GM18867 (cell line): ENCODE data around the gene PVR.
"Not testable (repeated sequence)": the region's sequence is repeated elsewhere in the genome, so short reads cannot be mapped to it uniquely, and the experiment has no call there.

Experiments
- ATAC-seq: cut with Tn5 transposase; IDR thresholded peaks from one replicate; pipeline ENCODE4 v1.9.1; 2021; ENCODE audit warnings: mild to moderate bottlenecking, moderate library complexity; ENCODE audit not compliant: unreplicated experiment

PVR gene

GRCh38 chr19:44643605-44644401, at the start of gene PVR:
Gene PVR, plus strand, starts transcription at chr19:44643910. Its CDS starts 187 bp downstream, at chr19:44644097.
- no peak for ATAC-seq

DNA sequence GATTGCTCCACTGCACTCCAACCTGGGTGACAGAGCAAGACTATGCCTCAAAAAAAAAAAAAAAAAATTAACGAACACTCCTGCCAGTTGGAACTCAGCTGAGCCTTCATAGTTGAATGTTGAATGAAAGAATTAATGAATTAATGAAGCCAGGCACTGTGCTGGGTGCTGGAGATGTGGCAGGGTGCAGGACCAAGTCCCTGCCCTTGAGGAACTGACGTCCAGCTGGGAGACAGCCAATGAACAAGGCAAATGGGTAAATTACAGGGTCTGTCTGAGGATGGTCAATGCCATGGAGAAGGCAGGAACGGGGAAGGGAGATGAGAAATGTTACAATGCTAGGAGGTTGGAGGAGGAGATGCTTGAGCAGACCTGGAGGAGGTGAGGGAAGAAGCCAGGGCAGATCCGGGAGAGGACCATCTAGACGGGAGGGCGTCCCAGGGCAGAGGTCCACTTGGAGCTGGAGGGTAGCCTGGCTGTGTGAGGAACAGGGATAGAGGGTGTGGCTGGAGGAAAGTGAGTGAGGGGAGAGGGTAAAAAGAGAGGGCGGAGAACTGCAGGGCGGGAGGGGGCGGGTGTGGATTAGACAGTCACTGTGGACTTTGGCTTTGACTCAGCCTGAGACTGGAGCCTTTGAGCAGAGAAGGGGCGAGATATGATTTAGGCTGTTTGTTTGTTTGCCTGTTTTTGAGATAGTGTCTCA, 47.1 kb upstream of the PVR start:
- ATAC-seq: no peak

DNA sequence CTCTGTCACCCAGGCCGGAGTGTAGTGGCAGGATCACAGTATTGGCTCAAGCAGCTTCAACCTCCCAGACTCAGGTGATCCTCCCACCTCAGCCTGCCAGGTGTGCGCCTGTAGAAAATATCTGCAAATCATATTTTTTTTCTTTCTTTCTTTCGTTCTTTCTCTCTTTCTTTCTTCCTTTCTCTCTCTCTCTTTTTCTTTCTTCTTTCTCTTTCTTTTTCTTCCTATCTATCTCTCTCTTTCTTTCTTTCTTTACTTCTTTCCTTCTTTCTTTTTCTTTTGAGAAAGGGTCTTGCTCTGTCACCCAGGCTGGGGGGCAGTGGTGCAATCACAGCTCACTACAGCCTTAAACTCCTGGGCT, 46.6 kb upstream of the PVR start:
- ATAC-seq: no peak

DNA sequence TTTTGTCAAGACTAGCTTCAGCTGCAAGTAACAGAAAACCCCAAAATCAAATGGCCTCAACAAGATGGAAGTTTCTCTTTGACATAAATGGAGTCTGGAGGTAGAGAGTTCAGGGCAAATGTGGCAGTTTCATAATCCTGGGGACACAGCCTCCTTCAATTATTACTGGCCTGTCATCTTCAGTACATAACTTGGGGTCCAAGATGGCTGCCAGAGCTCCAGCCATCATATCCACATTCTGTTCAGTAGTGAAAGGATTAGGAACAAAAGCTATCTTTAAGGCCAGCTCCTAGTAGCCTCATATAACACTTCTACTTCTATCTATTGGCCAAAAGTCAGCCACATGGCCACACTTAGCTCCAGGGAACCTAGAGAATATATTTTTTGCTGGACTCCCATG, 45.4 kb upstream of the PVR start:
- ATAC-seq: no peak

- no peak for ATAC-seq
These were observed 44.8 kb upstream of the PVR start for GRCh38 chr19:44598880-44599279.

DNA sequence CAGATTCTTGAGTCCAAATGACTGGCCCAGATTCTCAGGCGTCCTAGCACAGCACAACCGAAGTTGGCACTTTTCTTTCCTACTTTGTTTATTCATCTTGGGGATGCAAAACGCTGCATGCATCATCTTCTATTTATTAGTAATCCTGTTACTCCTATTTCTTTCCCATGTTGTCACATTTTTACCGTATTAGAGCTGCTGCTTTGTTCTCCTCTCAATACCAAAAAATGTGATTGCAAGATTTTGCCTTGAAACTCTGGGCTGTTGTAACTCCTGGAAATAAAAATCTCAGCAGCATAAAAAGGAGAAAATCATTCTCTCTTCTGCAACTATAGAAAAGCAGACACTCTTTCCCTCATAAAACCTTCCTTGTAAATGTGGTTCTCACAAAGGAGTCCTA, 43.2 kb upstream of the PVR start:
- ATAC-seq: no peak

DNA sequence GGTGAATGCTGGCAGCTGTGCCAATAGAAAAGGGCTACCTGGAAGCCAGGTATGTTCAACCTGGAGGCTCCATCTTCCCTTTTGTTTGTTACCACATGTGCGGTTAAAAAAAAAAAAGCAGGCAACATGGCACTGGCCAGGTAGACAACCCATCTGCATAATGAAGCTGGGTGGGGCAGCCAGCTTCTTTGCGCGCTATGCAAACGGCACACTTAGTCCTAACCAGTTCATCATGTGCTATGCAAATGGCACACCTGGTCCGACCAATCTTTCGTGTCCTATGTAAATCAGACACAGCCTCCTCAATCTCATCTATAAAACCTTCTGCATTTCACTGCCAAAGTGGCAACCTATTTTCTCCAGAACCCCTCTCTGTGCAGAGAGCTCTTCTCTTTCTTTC, 41.6 kb upstream of the PVR start:
- ATAC-seq: no peak

DNA sequence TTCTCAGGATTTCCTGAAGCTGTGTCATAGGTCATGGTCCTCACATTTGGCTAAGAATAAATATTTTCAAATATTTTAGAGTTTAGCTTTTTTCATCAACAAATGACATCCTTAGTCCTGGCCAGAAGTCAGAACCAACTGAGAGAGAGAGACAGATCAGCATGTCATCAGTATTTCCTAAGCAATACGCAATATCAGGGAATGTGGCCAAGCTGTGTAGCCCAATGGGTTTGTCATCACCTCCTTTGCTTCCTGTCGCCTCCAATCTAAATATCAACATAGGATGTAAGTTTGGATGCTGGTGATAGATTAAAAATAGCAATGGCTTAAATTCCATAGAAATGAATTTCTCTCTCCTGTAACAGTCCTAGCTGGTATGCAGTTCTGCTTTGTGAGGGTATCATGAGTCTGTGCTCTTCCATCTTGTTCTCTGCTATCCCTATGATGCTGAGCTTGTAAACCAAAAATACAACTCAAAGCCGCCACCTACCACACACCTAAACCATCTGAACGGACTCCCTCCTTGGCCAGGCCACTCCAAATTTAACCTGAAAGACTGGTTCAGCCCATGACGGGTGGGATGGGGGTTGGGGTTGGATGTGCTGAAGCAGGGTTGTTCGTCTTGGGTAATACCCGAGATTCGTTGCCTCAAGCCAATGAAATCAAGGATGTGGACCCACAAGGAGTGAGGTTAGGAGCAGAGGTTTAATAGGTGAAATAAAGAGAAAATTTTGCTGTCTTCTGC, 40.3 kb upstream of the PVR start:
- ATAC-seq: no peak

GRCh38 chr19:44604241-44604640, 39.5 kb upstream of the PVR start:
- ATAC-seq: no peak

DNA sequence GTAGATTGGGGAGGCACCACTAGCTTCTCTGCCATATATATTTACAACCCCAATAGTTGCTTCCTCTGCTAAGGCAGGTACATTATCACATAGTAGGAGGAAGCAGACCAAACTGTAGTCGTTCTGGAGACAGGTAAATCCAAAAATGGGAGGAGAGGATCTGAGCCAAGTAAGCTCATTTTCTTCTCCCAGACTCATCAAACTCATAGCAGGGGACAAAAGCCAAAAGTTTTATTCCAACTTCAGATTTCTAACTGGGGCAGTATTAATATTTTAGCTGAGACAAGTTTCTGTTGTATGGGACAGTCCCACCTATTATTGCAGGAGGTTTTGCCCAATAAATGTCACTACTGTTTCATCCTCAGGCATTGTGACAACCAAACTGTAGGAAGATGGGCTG, 38.2 kb upstream of the PVR start:
- no peak for ATAC-seq

- no peak for ATAC-seq
These were observed 36.7 kb upstream of the PVR start for GRCh38 chr19:44607049-44607448.

DNA sequence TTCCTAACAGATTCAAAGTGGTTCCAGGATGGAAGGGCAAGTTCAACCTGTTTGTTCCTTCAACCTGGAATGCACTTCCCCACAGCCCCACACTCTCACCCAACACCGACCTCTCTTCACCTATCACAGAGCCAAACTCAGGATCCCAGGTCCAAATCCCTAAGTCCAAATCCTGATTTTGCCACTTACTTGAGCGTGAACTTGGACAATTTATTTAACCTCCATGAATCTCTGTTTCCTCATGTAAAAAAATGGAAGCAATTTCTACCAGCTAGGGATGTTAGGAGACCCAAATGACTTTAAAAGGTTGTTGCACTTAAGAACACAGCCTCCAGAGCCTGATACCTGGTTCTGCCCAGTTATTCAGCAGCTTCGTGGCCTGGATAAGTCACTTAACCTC, 35.8 kb upstream of the PVR start:
- ATAC-seq: no peak

- ATAC-seq: no peak
These were observed 35.3 kb upstream of the PVR start for GRCh38 chr19:44608391-44608821.

GRCh38 chr19:44609219-44609618, 34.5 kb upstream of the PVR start:
- no peak for ATAC-seq

- not testable (repeated sequence) for ATAC-seq
These were observed 33.2 kb upstream of the PVR start for GRCh38 chr19:44610497-44610896.

DNA sequence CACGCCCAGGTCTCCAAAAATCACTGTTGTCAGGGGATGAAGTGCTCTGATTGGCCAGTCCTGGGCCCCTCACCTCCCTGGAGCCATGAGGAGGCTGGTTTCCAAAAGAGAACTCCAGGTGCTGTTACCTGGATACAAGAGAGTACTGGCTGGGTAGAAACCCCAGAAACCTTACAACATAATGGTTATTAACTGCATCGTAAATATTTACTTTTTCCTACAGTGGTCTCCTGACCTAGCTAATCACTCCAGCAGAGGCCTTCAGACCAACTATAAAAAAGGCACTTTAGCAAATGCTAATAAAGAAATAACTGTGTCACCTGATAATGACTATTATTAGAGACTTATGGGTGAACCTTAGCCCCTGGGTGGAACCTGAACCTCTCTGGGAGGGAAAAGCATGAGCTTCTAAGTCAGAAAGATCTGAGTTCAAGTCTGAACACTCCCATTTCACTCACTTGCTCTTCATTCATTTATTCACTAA, 31.9 kb upstream of the PVR start:
- ATAC-seq: no peak

DNA sequence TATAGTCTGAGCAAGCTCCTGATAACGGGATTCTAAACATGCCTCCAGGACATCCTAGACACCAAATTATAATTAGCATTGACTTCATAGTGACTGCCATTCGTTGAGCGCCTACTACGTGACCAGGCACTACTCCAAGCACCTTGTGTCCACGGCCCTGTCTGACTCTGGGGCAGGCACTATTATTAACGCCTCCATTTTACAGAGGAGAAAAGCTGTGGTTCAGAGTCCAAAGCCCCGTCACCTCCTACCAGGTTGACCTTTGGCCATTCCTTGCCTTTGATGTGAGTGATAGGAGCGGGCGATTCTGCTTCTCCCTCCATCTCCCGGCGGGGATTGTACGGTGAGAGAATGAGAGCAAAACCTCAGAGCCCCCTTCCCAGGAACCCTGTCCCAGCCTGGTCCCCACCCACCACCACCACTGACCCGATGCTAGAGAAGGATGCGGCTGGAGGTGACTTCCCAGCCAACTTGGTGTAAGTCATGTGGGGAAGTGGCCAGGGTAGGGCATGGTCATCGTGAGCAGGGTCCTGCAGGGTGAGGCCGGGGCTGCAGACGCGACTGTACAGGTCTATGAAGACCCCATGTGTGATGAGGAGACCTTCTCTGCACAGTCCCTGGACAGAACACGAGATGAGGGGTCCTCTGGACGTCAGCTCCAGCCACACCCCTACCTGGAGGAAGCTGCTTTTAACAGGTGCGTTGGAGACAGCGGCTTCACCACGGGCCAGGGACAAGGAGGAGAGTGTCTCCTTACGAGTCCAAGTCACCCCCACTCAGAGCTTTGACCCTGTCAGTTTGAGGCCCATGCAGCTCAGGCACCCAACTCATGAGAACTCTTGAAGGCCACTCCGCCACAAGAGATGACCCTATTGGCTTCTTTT, 30.2 kb upstream of the PVR start, which contains the start of gene IGSF23:
TSS of gene IGSF23 (plus strand) at position 269 of the 884 bp plus-strand sequence. CDS start at position 352, 83 bp downstream.
- ATAC-seq: no peak

- ATAC-seq: no peak
These were observed 29.4 kb upstream of the PVR start for GRCh38 chr19:44614313-44614712.

DNA sequence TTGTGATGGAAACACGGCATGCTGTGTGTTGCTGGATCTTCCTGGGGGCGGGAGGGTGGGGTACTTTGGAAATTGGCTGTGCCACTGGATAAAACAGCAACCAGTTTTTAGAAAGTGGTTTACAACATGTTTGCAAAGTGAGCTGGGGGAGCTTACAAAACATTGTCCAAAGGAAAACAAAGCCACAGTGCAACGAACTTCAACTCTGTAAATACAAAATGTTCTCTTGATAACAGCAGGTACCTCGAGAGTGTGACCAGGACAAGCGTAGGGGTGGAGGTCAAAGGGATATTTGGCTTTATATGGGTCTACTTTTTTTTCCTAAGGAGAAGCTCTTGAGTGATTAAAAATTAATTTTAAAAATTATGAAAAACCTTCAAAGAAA, 27.9 kb upstream of the PVR start:
- no peak for ATAC-seq

- ATAC-seq: no peak
These were observed 26.4 kb upstream of the PVR start for GRCh38 chr19:44617110-44617880.
